Activated T-cell treated with anti-CD3 and anti-CD28 coated beads, Interleukin-2, amount 50 U/mL, for 24 hours (primary cell): Measurements from ENCODE around the gene RNF5.
"Not testable (repeated sequence)": the region's sequence is repeated elsewhere in the genome, so short reads cannot be mapped to it uniquely, and the experiment has no call there.

Experiments
- DNase-seq: peaks from one replicate; pipeline ENCODE4 v3.0.0-alpha.2; 2020
- H3K27ac Mint-ChIP-seq: 2 replicates; pipeline ENCODE4 v1.8.0; 2020; ENCODE audit warnings: mild to moderate bottlenecking, mixed read lengths
- H3K27me3 Mint-ChIP-seq: 2 replicates; pipeline ENCODE4 v1.8.0; 2020; ENCODE audit warnings: mixed read lengths
- H3K36me3 Mint-ChIP-seq: 2 replicates; pipeline ENCODE4 v1.8.0; 2020; ENCODE audit warnings: low read depth, mixed read lengths
- H3K4me1 Mint-ChIP-seq: 2 replicates; pipeline ENCODE4 v1.8.0; 2020; ENCODE audit warnings: low read depth, mixed read lengths
- H3K4me3 Mint-ChIP-seq: 2 replicates; pipeline ENCODE4 v1.8.0; 2020; ENCODE audit warnings: mild to moderate bottlenecking, moderate library complexity, mixed read lengths
- H3K9me3 Mint-ChIP-seq: 2 replicates; pipeline ENCODE4 v1.8.0; 2020; ENCODE audit warnings: mixed read lengths

Gene RNF5

GRCh38 chr6:32177183-32177787, 920 bp upstream of the RNF5 start:
- Mint-ChIP-seq H3K4me3 (peak overlapping the region; percentile 94), H3K9me3 (no peaks in the 10 kb centered on the region), H3K4me1 (peaks cover 76% of the 10 kb centered on the region), H3K27me3 (no peaks in the 10 kb centered on the region), H3K27ac (peak overlapping the region; percentile 99), H3K36me3 (peaks cover 41% of the 10 kb centered on the region)
- DNase-seq = no peak

GRCh38 chr6:32178547-32179440, 589 bp downstream of the RNF5 start:
- peaks cover 56% of the 10 kb centered on the region for H3K36me3 Mint-ChIP-seq
- peaks cover 78% of the 10 kb centered on the region for H3K4me1 Mint-ChIP-seq
- no peaks in the 10 kb centered on the region for H3K27me3 Mint-ChIP-seq
- no peaks in the 10 kb centered on the region for H3K9me3 Mint-ChIP-seq
- no peak for DNase-seq
- H3K27ac Mint-ChIP-seq = peak overlapping the region; percentile 99
- peak overlapping the region; percentile 94 for H3K4me3 Mint-ChIP-seq

GRCh38 chr6:32179766-32180405, 1.7 kb downstream of the RNF5 start:
- peaks cover 72% of the 10 kb centered on the region for H3K4me1 Mint-ChIP-seq
- H3K27ac Mint-ChIP-seq = peak overlapping the region; percentile 99
- H3K27me3 Mint-ChIP-seq = no peaks in the 10 kb centered on the region
- no peaks in the 10 kb centered on the region for H3K9me3 Mint-ChIP-seq
- no peak for DNase-seq
- H3K36me3 Mint-ChIP-seq = peaks cover 64% of the 10 kb centered on the region
- peak overlapping the region; percentile 94 for H3K4me3 Mint-ChIP-seq

- no peak for DNase-seq
Measured at GRCh38 chr6:32181148-32181702, 3.0 kb downstream of the RNF5 start.

GRCh38 chr6:32181915-32182529, 3.8 kb downstream of the RNF5 start:
- Mint-ChIP-seq H3K9me3 (no peaks in the 10 kb centered on the region), H3K4me1 (peaks cover 74% of the 10 kb centered on the region), H3K27me3 (no peaks in the 10 kb centered on the region), H3K36me3 (peaks cover 82% of the 10 kb centered on the region), H3K27ac (peak overlapping the region; percentile 82), H3K4me3 (no peak overlapping the region)
- DNase-seq = no peak

More at GRCh38 chr6:32181148-32181702, 3.0 kb downstream of the RNF5 start:
- Mint-ChIP-seq H3K27me3 (no peaks in the 10 kb centered on the region), H3K27ac (peak overlapping the region; percentile 99), H3K4me3 (no peak overlapping the region), H3K4me1 (peaks cover 74% of the 10 kb centered on the region), H3K36me3 (peaks cover 74% of the 10 kb centered on the region), H3K9me3 (no peaks in the 10 kb centered on the region)

GRCh38 chr6:32182555-32182981, 4.4 kb downstream of the RNF5 start:
- Mint-ChIP-seq H3K27me3 (no peaks in the 10 kb centered on the region), H3K36me3 (peaks cover 87% of the 10 kb centered on the region), H3K27ac (peak overlapping the region; percentile 82), H3K4me3 (no peak overlapping the region), H3K9me3 (no peaks in the 10 kb centered on the region), H3K4me1 (peaks cover 74% of the 10 kb centered on the region)
- no peak for DNase-seq

- Mint-ChIP-seq H3K36me3 (peaks cover 92% of the 10 kb centered on the region), H3K4me1 (peaks cover 77% of the 10 kb centered on the region), H3K27ac (peak overlapping the region; percentile 82), H3K27me3 (no peaks in the 10 kb centered on the region), H3K4me3 (no peak overlapping the region), H3K9me3 (no peaks in the 10 kb centered on the region)
- no peak for DNase-seq
Measured at GRCh38 chr6:32183030-32183429, 4.8 kb downstream of the RNF5 start.

GRCh38 chr6:32183483-32184083, 5.4 kb downstream of the RNF5 start:
- Mint-ChIP-seq H3K36me3 (peaks cover 93% of the 10 kb centered on the region), H3K4me1 (peaks cover 82% of the 10 kb centered on the region), H3K9me3 (no peaks in the 10 kb centered on the region), H3K27me3 (no peaks in the 10 kb centered on the region), H3K27ac (peak overlapping the region; percentile 82), H3K4me3 (no peak overlapping the region)
- no peak for DNase-seq

GRCh38 chr6:32184084-32184640, 6.0 kb downstream of the RNF5 start, which contains the start of gene AGER:
Gene AGER, minus strand, starts transcription at chr6:32184253. Its CDS starts 31 bp downstream, at chr6:32184222.
- Mint-ChIP-seq H3K9me3 (no peaks in the 10 kb centered on the region), H3K36me3 (peaks cover 93% of the 10 kb centered on the region), H3K27ac (peak within 1 kb of the TSS; percentile 82), H3K4me3 (no peak within 1 kb of the TSS), H3K27me3 (no peaks in the 10 kb centered on the region), H3K4me1 (peaks cover 82% of the 10 kb centered on the region)
- peak; percentile 28 for DNase-seq

- H3K27ac Mint-ChIP-seq = peak overlapping the region; percentile 92
- peaks cover 70% of the 10 kb centered on the region for H3K4me1 Mint-ChIP-seq
- H3K27me3 Mint-ChIP-seq, H3K9me3 Mint-ChIP-seq: not testable (repeated sequence)
- DNase-seq = peak; percentile 70
- H3K4me3 Mint-ChIP-seq = peak overlapping the region; percentile 53
- H3K36me3 Mint-ChIP-seq = peaks cover 86% of the 10 kb centered on the region
Measured at GRCh38 chr6:32185681-32186131, 7.5 kb downstream of the RNF5 start.

GRCh38 chr6:32186151-32186840, 8.1 kb downstream of the RNF5 start:
- H3K36me3 Mint-ChIP-seq = peaks cover 84% of the 10 kb centered on the region
- H3K27ac Mint-ChIP-seq = peak overlapping the region; percentile 92
- peaks cover 70% of the 10 kb centered on the region for H3K4me1 Mint-ChIP-seq
- peak; percentile 33 for DNase-seq
- H3K27me3 Mint-ChIP-seq, H3K9me3 Mint-ChIP-seq: not testable (repeated sequence)
- H3K4me3 Mint-ChIP-seq = peak overlapping the region; percentile 53

GRCh38 chr6:32187009-32187709, 9.0 kb downstream of the RNF5 start:
- no peaks in the 10 kb centered on the region for H3K9me3 Mint-ChIP-seq
- H3K27me3 Mint-ChIP-seq = no peaks in the 10 kb centered on the region
- peaks cover 83% of the 10 kb centered on the region for H3K36me3 Mint-ChIP-seq
- DNase-seq = peak; percentile 30
- peak overlapping the region; percentile 92 for H3K27ac Mint-ChIP-seq
- H3K4me1 Mint-ChIP-seq = peaks cover 70% of the 10 kb centered on the region
- peak overlapping the region; percentile 56 for H3K4me3 Mint-ChIP-seq
